Adipocyte (in vitro differentiated cells): Measurements from ENCODE around the gene SOX5.

Source experiments
- DNase-seq: peaks from one replicate; pipeline ENCODE4 v3.0.0-alpha.2; 2015; ENCODE audit warnings: low read depth
- H3K27me3 ChIP-seq: replicated peaks from 2 replicates; pipeline ENCODE4 v1.7.0; 2013; ENCODE audit warnings: mild to moderate bottlenecking, low read length, moderate library complexity; ENCODE audit not compliant: control insufficient read depth, insufficient read depth
- H3K36me3 ChIP-seq: 2 replicates; pipeline ENCODE4 v1.7.0; 2013; ENCODE audit warnings: low read length, mild to moderate bottlenecking, moderate library complexity; ENCODE audit not compliant: control insufficient read depth, insufficient read depth, severe bottlenecking
- H3K4me1 ChIP-seq: 2 replicates; pipeline ENCODE4 v1.7.0; 2013; ENCODE audit warnings: mild to moderate bottlenecking, low read length, moderate library complexity; ENCODE audit not compliant: control insufficient read depth, insufficient read depth
- H3K4me3 ChIP-seq: 2 replicates; pipeline ENCODE4 v1.7.0; 2013; ENCODE audit warnings: mild to moderate bottlenecking, low read length, moderate library complexity
- H3K9ac ChIP-seq: 2 replicates; pipeline ENCODE4 v1.7.0; 2013; ENCODE audit warnings: mild to moderate bottlenecking, low read length, moderate library complexity
- H3K9me3 ChIP-seq: 2 replicates; pipeline ENCODE4 v1.7.0; 2013; ENCODE audit warnings: mild to moderate bottlenecking, low read length, moderate library complexity; ENCODE audit not compliant: control insufficient read depth

Gene SOX5

DNA sequence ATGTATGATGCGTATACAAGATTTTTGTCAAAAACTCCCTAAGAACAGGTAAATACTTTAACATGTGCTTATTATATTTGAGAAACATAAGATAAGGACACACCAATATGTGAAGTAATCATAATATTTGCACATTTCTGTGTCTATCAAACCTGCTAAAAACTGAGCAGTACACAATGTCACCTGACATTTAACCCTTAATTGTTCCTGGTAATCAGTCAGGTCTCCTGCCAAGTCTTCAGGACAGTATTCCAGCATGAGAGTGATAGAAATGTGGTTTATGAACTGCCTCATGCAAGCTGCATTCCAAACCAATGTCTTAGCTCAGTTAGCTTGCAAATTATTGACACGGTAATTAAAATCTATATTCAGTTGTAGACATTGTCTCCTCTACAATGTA, 4.2 kb downstream of the SOX5 start:
- H3K36me3 ChIP-seq: no peaks in the 10 kb centered on the region
- no peaks in the 10 kb centered on the region for H3K9me3 ChIP-seq
- no peak overlapping the region for H3K4me3 ChIP-seq
- H3K4me1 ChIP-seq: peaks cover 6% of the 10 kb centered on the region
- no peak for DNase-seq
- no peaks in the 10 kb centered on the region for H3K27me3 ChIP-seq
- no peak overlapping the region for H3K9ac ChIP-seq

DNA sequence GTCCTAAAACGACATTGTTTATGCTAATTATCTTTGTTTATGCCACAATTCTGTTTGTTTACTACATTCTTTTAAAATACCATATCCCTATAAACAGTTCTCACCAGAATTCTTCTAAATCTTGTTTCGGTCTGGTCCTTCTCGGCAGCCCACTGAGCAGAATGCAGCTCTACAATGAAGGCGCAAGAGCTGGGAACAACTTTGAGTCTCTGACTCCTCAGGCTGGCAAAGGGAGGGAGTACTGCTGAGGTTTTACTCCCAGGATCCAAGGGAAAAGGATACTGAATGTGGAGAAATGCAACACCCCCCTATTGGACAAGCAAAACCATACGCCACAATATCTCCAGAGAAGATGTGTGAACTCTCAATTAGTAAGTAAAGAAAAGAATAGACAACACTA, 5.4 kb downstream of the SOX5 start:
- Histone ChIP-seq H3K27me3 (no peaks in the 10 kb centered on the region), H3K4me3 (no peak overlapping the region), H3K9me3 (no peaks in the 10 kb centered on the region), H3K4me1 (peaks cover 3% of the 10 kb centered on the region), H3K36me3 (no peaks in the 10 kb centered on the region), H3K9ac (no peak overlapping the region)
- DNase-seq: no peak

DNA sequence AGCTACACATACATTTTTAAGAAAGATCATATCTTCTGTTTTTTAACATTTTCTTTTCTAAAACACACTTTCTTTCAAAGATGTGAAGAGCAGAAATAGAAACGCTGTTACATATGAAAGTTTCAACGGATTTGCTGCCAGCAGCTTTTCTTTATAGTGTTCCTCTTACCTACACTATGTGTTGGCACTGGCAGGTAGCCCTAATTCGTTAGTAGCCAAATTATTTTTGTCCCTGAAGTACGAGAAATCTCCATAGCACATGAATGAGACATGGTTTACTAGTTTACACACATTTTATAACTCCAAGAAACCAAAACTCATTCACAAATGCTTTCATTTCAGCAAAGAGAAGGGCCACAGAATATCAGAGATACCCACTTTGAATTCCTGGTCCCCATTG, 6.6 kb downstream of the SOX5 start:
- Histone ChIP-seq H3K4me3 (no peak overlapping the region), H3K9ac (no peak overlapping the region)

DNA sequence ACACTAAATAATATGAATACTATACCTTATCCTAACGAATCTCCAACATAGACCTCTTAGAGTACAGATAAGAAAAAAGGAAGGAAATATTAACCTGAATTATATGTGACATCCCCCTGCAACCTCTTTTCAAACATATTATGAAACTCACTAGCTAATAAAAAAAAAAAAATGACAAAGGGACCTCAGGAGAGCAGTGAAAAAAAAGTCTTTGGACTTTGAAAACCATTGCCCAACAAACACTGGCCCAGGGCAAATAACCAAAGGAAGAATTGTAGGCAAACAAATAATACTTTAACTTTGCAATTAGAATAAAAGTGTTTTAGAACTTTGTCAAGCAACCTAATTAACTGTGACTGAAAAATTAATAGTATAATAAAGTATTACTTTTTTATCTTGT, 7.7 kb downstream of the SOX5 start:
- no peaks in the 10 kb centered on the region for H3K27me3 ChIP-seq

More for the DNA sequence above, 6.6 kb downstream of the SOX5 start:
- Histone ChIP-seq H3K27me3 (no peaks in the 10 kb centered on the region), H3K36me3 (no peaks in the 10 kb centered on the region), H3K9me3 (no peaks in the 10 kb centered on the region), H3K4me1 (no peaks in the 10 kb centered on the region)
- DNase-seq: no peak

DNA sequence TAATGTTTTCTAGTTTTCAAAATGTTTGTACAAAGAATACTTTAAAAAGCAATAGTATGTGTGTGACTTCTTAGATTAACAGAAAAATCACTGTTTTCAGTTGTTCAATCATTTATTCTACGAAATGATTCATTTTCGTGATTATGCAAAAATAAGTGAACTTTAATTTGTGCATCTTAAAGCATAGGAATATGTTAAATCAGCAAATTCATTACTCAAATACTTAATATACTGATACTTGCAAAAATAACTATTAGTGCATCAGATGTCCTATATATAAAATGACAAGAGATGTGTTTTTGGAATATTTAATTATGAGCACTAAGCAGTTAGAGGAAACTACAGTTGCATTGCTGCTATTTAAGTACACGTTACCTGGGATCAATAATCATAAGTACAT, 11.0 kb downstream of the SOX5 start:
- no peak overlapping the region for H3K9ac ChIP-seq
- no peak for DNase-seq
- no peaks in the 10 kb centered on the region for H3K36me3 ChIP-seq
- H3K27me3 ChIP-seq: no peaks in the 10 kb centered on the region
- no peaks in the 10 kb centered on the region for H3K4me1 ChIP-seq
- no peak overlapping the region for H3K4me3 ChIP-seq
- H3K9me3 ChIP-seq: no peaks in the 10 kb centered on the region

More for the DNA sequence above, 7.7 kb downstream of the SOX5 start:
- Histone ChIP-seq H3K4me1 (no peaks in the 10 kb centered on the region), H3K9ac (no peak overlapping the region), H3K9me3 (no peaks in the 10 kb centered on the region), H3K36me3 (no peaks in the 10 kb centered on the region), H3K4me3 (no peak overlapping the region)
- no peak for DNase-seq

DNA sequence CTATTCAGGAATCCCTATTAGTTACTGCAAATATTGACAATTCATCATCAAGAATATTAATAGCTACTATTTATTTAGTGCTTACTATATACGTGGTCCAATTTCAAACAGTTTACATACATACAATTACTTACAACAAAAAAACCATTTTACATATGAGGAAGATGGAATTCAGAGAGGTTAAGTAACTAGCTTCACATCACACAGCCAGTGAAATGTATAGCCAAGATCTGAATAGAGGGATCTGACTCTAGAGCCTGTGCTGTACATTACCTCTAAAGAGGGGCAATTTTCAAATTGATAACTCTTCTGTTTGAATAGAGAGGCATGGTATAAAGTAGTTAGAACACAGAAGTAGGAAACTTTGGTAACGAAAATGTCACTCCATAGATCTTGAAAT, 18.3 kb downstream of the SOX5 start:
- H3K9me3 ChIP-seq: no peaks in the 10 kb centered on the region
- no peak overlapping the region for H3K4me3 ChIP-seq
- H3K4me1 ChIP-seq: no peaks in the 10 kb centered on the region
- H3K36me3 ChIP-seq: no peaks in the 10 kb centered on the region
- no peak overlapping the region for H3K9ac ChIP-seq
- H3K27me3 ChIP-seq: no peaks in the 10 kb centered on the region
- DNase-seq: no peak

DNA sequence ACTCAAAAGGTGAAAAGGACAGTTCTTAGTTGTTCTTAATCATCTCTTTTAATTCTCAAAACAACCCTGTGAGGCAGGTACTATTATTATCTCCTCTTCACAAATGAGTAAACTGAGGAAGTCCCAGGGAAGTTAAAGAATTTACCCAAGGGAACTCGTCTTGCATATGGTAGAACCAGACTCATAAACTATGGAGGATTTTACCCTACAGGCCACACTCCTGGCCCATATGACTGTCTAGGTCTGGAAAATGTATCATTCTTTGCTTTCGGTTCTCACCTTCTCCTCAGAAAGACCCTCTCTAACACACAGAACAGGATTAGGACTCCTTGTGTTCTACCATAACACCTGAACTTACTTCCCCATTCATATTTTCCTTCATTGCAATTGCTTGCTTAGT, 18.9 kb downstream of the SOX5 start:
- no peaks in the 10 kb centered on the region for H3K27me3 ChIP-seq

DNA sequence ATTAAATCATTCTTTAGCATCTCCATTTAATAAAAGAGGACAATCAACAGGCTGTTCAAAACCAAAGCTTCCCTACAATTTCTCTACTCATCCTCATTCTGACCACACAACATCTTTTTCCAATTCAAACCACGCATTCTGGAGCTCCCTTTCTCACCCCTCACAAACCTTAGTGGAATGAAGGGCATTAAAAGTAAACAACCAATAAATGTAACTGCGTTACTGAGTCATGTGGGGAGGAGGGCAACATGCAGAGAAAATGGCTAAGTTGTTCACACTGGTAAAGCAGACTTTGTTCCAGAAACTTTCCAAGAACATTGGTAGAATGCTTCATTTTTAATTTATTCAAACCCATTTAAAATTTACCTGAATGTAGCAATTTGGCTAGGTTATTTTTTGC, 19.6 kb downstream of the SOX5 start:
- H3K4me3 ChIP-seq: no peak overlapping the region

More for the DNA sequence above, 18.9 kb downstream of the SOX5 start:
- no peak overlapping the region for H3K9ac ChIP-seq
- DNase-seq: no peak
- no peak overlapping the region for H3K4me3 ChIP-seq
- H3K9me3 ChIP-seq: no peaks in the 10 kb centered on the region
- no peaks in the 10 kb centered on the region for H3K4me1 ChIP-seq
- H3K36me3 ChIP-seq: no peaks in the 10 kb centered on the region

DNA sequence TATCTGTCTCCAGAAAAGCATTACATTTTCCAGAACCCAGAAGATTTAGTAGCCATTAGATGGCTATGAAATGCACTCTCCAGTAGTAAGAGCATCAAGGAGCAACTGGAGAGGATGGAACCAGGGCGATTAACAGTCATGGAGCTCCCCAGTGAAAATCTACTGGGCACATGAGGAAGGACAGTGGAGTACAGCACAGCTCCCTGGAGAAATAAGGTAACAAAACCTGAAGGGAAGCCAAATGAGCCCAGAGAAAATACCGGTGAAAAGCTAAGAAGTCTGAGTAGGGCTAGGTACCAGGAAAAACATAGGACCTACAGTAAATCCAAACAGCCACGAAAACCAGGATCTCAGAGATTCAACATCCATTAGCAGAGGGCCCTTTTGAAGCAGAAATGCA, 21.6 kb downstream of the SOX5 start:
- no peaks in the 10 kb centered on the region for H3K36me3 ChIP-seq
- DNase-seq: no peak
- H3K9ac ChIP-seq: no peak overlapping the region
- no peaks in the 10 kb centered on the region for H3K9me3 ChIP-seq
- no peaks in the 10 kb centered on the region for H3K27me3 ChIP-seq
- no peaks in the 10 kb centered on the region for H3K4me1 ChIP-seq
- H3K4me3 ChIP-seq: no peak overlapping the region

More for the DNA sequence above, 19.6 kb downstream of the SOX5 start:
- no peak for DNase-seq
- H3K9ac ChIP-seq: no peak overlapping the region
- H3K4me1 ChIP-seq: no peaks in the 10 kb centered on the region
- no peaks in the 10 kb centered on the region for H3K36me3 ChIP-seq
- H3K27me3 ChIP-seq: no peaks in the 10 kb centered on the region
- no peaks in the 10 kb centered on the region for H3K9me3 ChIP-seq

DNA sequence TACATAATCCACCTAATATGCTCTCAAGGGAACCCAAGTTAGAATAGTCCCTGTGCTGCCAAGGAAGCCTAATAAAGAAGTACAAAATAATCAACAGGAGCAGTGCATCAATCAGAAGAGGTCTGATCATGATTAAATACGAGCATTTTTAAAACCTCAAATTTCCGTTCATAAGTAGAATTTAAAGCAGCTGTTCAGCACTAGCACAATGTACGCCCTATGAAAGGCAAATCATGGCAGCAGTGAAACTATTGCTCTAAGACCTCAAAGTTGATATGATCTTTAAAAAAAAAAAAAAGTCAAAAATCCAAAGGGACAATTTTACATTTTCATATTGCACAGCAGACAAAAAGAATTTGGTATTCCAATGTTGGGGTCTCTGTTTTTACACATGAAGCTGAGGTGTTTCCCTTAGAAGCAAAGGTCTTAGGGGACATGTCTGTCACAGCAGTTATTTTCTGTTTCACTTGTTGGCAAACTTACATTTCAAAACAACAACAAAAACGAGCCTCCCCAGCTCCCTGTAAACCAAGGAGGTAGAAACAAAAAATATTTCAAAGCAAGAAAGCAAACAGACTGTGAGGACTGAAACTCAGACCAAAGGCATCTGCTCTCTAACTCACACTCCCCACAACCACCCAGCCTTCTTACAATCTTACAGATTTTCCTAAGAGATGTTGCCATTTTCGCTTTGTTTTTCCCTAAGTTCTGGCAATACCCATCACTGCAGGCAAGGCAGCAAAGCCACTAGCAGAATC, 28.2 kb downstream of the SOX5 start:
- Histone ChIP-seq H3K9ac (no peak overlapping the region), H3K27me3 (no peaks in the 10 kb centered on the region), H3K4me3 (peak overlapping the region; percentile 0), H3K9me3 (no peaks in the 10 kb centered on the region), H3K36me3 (no peaks in the 10 kb centered on the region), H3K4me1 (no peaks in the 10 kb centered on the region)
- no peak for DNase-seq

DNA sequence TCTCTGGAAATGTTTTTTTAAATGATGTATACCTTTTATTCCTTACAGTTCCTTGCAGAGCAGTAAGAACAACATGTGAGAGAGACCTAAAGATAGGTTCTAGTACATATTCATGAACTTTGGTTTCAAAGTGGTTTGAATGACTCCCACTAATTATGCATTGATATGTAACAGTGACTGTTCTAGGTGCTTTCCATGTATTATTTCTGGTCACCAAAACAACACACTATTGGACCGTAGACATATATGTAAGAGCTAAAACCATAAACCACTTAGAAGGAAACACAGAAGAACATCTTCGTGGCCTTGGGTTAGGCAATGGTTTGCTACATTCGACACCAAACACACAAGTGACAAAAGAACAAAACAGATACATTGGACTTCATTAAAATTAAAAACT, 37.9 kb downstream of the SOX5 start:
- DNase-seq: no peak
- Histone ChIP-seq H3K36me3 (no peaks in the 10 kb centered on the region), H3K4me1 (no peaks in the 10 kb centered on the region), H3K27me3 (no peaks in the 10 kb centered on the region), H3K9me3 (no peaks in the 10 kb centered on the region), H3K4me3 (no peak overlapping the region), H3K9ac (no peak overlapping the region)

DNA sequence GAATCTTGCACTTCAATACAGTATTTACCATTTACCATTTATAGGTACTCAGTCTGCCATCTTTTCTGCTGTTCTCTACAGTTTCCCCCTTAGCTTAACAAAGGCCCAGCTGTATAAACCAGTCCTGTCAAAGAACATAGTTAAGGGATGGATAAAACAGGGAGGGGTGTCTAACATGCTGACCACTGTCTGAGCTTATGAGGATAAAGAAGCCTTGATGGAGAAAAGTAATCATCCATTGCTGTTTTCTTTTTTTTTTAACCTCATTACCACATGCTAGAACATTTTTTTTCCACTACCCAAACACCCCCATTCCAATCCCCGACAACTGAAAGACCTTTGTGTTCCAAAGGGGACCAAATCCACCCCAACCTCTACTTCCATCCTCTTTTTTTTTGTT, 39.9 kb downstream of the SOX5 start:
- Histone ChIP-seq H3K9me3 (no peaks in the 10 kb centered on the region), H3K27me3 (no peaks in the 10 kb centered on the region), H3K9ac (no peak overlapping the region), H3K4me3 (no peak overlapping the region), H3K36me3 (no peaks in the 10 kb centered on the region), H3K4me1 (no peaks in the 10 kb centered on the region)
- DNase-seq: no peak
